Fibroblast of the conjunctiva (primary cell): ENCODE results near the gene SNAI1.

Experiments used
- DNase-seq: peaks from one replicate; pipeline ENCODE4 v3.0.0-alpha.2; 2010; ENCODE audit warnings: low read depth

Gene SNAI1

DNA sequence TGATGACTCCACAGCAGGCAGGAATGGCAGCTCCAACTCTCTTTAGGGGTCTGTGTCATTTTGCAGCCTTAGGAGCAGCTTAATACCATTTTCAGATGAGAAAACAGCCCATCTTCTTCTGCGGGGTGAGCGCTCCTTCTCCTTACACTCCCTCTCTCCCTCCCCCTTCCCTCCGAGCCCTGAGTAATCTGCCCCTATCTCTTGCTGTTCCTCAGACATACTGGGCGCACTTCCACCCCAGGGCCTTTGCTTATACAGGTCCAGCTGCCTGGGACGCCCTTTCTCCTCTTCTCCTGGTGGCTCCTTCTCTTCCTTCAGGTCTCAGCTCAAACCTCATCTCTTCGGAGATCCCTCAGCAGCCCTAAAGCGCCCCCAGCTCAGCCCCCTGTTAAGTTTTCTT lies 54.8 kb downstream of the SNAI1 start:
- no peak for DNase-seq

DNA sequence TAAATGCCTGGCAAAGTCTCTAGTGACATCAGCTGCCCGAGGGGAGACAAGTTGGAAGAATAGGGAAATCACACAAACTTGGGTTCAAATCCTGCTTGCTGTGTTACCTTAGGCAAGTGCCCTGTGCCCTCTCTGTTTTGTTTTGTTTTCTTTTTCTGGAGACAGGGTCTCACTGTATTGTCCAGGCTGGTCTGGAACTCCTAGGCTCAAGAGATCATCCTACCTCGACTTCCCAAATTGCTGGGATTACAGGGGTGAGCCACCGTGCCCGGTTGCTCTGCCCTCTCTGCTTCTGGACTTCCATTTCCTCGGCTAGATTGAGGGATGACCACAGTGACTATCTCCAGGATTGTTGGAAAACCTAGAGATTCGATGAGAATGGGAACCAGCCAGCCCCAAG lies 55.4 kb downstream of the SNAI1 start:
- DNase-seq = no peak
